Duodenal mucosa (tissue), 2 donors: ENCODE data around the gene ADRA2B.

Experiments
- H3K27ac ChIP-seq: one replicate; pipeline ENCODE4 v1.7.0; 2013; ENCODE audit warnings: low read depth, low read length
- H3K27me3 ChIP-seq, 2 donors: one replicate each; pipeline ENCODE4 v1.7.0; 2013; ENCODE audit warnings: low read length in 2 of 2, control low read depth in 1 of 2; ENCODE audit not compliant: insufficient read depth in 2 of 2, control insufficient read depth in 1 of 2
- H3K36me3 ChIP-seq, 2 donors: one replicate each; pipeline ENCODE4 v1.7.0; 2013; ENCODE audit warnings: low read length in 2 of 2, control low read depth in 1 of 2; ENCODE audit not compliant: insufficient read depth in 2 of 2, control insufficient read depth in 1 of 2
- H3K4me1 ChIP-seq, 2 donors: one replicate each; pipeline ENCODE4 v1.7.0; 2013; ENCODE audit warnings: low read length in 2 of 2, control low read depth in 1 of 2; ENCODE audit not compliant: insufficient read depth in 2 of 2, control insufficient read depth in 1 of 2
- H3K4me3 ChIP-seq, 2 donors: one replicate each; pipeline ENCODE4 v1.7.0; 2013; ENCODE audit warnings: low read length in 2 of 2, low read depth in 1 of 2
- H3K9ac ChIP-seq, 2 donors: one replicate each; pipeline ENCODE4 v1.7.0; 2013; ENCODE audit warnings: low read length in 2 of 2, low read depth in 1 of 2
- H3K9me3 ChIP-seq, 2 donors: one replicate each; pipeline ENCODE4 v1.7.0; 2013; ENCODE audit warnings: low read length in 2 of 2, control low read depth in 1 of 2; ENCODE audit not compliant: control insufficient read depth in 1 of 2

The ADRA2B gene

GRCh38 chr2:96156926-96157648, 40.7 kb upstream of the ADRA2B start:
- peaks cover 3 to 4% of the 10 kb centered on the region in 2 donors for H3K4me1 ChIP-seq
- H3K27me3 ChIP-seq, result no peaks in the 10 kb centered on the region
- H3K9me3 ChIP-seq, result no peaks in the 10 kb centered on the region
- H3K27ac ChIP-seq, result no peak overlapping the region
- no peak overlapping the region for H3K4me3 ChIP-seq
- no peaks in the 10 kb centered on the region for H3K36me3 ChIP-seq
- no peak overlapping the region for H3K9ac ChIP-seq

GRCh38 chr2:96156011-96156820, 39.8 kb upstream of the ADRA2B start:
- Histone ChIP-seq H3K36me3 (no peaks in the 10 kb centered on the region), H3K4me1 (peaks cover 0 to 4% of the 10 kb centered on the region in 2 donors), H3K9ac (no peak overlapping the region), H3K27ac (no peak overlapping the region), H3K4me3 (no peak overlapping the region), H3K9me3 (no peaks in the 10 kb centered on the region), H3K27me3 (no peaks in the 10 kb centered on the region)

- H3K9ac ChIP-seq, result no peak overlapping the region
- no peak overlapping the region for H3K27ac ChIP-seq
- H3K36me3 ChIP-seq, result no peaks in the 10 kb centered on the region
- no peak overlapping the region for H3K4me3 ChIP-seq
- no peaks in the 10 kb centered on the region for H3K9me3 ChIP-seq
- no peaks in the 10 kb centered on the region for H3K27me3 ChIP-seq
- H3K4me1 ChIP-seq, result peaks cover 0 to 4% of the 10 kb centered on the region in 2 donors
Observed at GRCh38 chr2:96154506-96155380, 38.4 kb upstream of the ADRA2B start.

DNA sequence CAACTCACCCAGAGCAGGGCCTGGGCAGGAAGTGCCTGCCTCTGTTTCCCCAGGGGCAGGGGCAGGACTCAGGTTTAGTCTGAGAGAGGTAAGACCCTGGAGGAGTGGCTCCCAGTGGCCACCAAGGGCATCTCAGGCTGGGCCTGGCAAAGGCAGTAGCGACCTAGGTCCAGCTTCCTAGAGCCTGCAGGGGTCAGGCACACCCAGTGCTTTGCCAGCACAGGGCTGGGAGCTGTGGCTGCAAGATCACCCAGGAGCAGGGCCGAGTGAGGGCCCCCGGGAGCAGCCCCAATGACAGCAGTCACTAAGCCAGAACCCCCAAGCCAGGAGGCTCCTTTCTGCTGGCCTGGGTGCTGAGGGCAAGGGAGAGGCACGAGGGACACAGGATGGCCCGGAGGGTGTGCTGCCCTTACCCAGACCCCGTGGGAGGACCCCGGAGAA, 37.6 kb upstream of the ADRA2B start:
- H3K9ac ChIP-seq, result no peak overlapping the region
- no peaks in the 10 kb centered on the region for H3K27me3 ChIP-seq
- H3K9me3 ChIP-seq, result no peaks in the 10 kb centered on the region
- H3K36me3 ChIP-seq, result no peaks in the 10 kb centered on the region
- H3K4me3 ChIP-seq, result no peak overlapping the region
- peaks cover 0 to 6% of the 10 kb centered on the region in 2 donors for H3K4me1 ChIP-seq
- no peak overlapping the region for H3K27ac ChIP-seq

GRCh38 chr2:96153291-96153713, 36.9 kb upstream of the ADRA2B start:
- Histone ChIP-seq H3K4me3 (no peak overlapping the region), H3K9me3 (no peaks in the 10 kb centered on the region), H3K27me3 (no peaks in the 10 kb centered on the region), H3K4me1 (peaks cover 0 to 13% of the 10 kb centered on the region in 2 donors), H3K9ac (no peak overlapping the region), H3K27ac (no peak overlapping the region), H3K36me3 (no peaks in the 10 kb centered on the region)

GRCh38 chr2:96152304-96153161, 36.2 kb upstream of the ADRA2B start:
- no peaks in the 10 kb centered on the region for H3K9me3 ChIP-seq

DNA sequence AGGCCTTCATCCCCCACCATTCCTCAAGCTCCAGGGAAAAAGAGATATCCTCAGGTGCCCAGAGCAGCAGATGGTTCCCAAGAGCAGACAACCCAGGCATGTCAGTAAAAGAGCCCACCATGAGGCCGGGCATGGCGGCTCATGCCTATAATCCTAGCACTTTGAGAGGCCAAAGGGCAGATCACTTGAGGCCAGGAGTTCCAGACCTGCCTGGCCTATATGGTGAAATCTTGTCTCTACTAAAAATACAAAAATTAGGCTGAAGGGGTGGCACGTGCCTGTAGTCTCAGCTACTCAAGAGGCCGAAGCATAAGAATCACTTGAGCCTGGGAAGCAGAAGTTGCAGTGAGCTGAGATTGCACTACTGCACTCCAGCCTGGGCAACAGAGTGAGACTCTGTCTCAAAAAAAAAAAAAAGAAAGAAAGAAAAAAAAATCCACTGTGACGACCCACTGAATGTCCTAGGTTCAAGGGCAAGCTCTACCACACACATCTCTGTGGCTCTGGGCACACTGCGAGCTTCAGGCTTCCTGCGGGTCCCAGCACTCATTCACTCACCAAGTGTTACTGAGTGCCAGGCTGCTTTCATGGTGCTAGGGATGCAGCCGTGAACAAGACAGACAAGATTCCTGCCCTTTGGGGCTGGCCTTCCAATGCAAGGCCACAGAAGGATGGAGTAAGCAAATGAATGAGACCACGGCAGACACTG, 35.4 kb upstream of the ADRA2B start:
- no peak overlapping the region for H3K27ac ChIP-seq
- no peaks in the 10 kb centered on the region for H3K9me3 ChIP-seq
- H3K36me3 ChIP-seq, result no peaks in the 10 kb centered on the region
- H3K27me3 ChIP-seq, result no peaks in the 10 kb centered on the region
- H3K4me3 ChIP-seq, result no peak overlapping the region
- peaks cover 8 to 22% of the 10 kb centered on the region in 2 donors for H3K4me1 ChIP-seq
- no peak overlapping the region for H3K9ac ChIP-seq

More at GRCh38 chr2:96152304-96153161, 36.2 kb upstream of the ADRA2B start:
- Histone ChIP-seq H3K9ac (no peak overlapping the region), H3K4me1 (peaks cover 3 to 18% of the 10 kb centered on the region in 2 donors), H3K36me3 (no peaks in the 10 kb centered on the region), H3K27me3 (no peaks in the 10 kb centered on the region), H3K27ac (no peak overlapping the region), H3K4me3 (no peak overlapping the region)

GRCh38 chr2:96150791-96151594, 34.6 kb upstream of the ADRA2B start:
- peaks cover 11 to 28% of the 10 kb centered on the region in 2 donors for H3K4me1 ChIP-seq
- no peaks in the 10 kb centered on the region for H3K9me3 ChIP-seq
- no peak overlapping the region for H3K4me3 ChIP-seq
- no peaks in the 10 kb centered on the region for H3K36me3 ChIP-seq
- no peaks in the 10 kb centered on the region for H3K27me3 ChIP-seq
- H3K27ac ChIP-seq, result no peak overlapping the region
- H3K9ac ChIP-seq, result no peak overlapping the region
